PC-9 (cell line): ENCODE measurements around the gene HIPK1. TPM values are rescaled to one million over a fixed set of nuclear protein-coding genes. Genes with fewer than 3 reads are reported as not detected.

Source experiments
- BruUV-seq: library from RNA; stranded (reverse); fragments of 400-500 nt; replicated peaks from 2 replicates; lab custom pipeline; 2021; lab: Mats Ljungman, UMichigan
- CTCF ChIA-PET: fragments of 300-600 bp; sonication (Branson Sonifier 250); formaldehyde crosslinking; loops from one replicate; lab custom pipeline; 2022; ENCODE audit warnings: antibody characterized with exemption; lab: Charles Lee
- POLR2A ChIA-PET: fragments of 300-600 bp; sonication (Branson Sonifier 250); formaldehyde crosslinking; loops from one replicate; lab custom pipeline; 2022; ENCODE audit warnings: antibody characterized with exemption; ENCODE audit not compliant: unreplicated experiment; lab: Charles Lee
- DNase-seq, 2 experiments: peaks; one replicate each; pipeline versions ENCODE4 v3.0.0 to v3.0.0-alpha.2; 2015 to 2022; ENCODE audit warnings: mixed read lengths in 1 of 2
- H2AFZ ChIP-seq: fragments of 200-600 bp; sonication (generic); 2 replicates; pipeline ENCODE4 v1.8.1; 2017; ENCODE audit warnings: antibody characterized with exemption
- H3F3A ChIP-seq: fragments of 200-600 bp; sonication (generic); 2 replicates; pipeline ENCODE4 v1.8.1; 2017; ENCODE audit warnings: antibody characterized with exemption, mild to moderate bottlenecking, low read depth; ENCODE audit not compliant: insufficient read depth
- H3K27ac ChIP-seq: fragments of 200-600 bp; sonication (generic); 2 replicates; pipeline ENCODE4 v1.6.1; 2016; ENCODE audit warnings: mixed run types
- H3K27me3 ChIP-seq: fragments of 200-600 bp; sonication (generic); 2 replicates; pipeline ENCODE4 v1.6.1; 2016; ENCODE audit warnings: low read depth, mixed run types; ENCODE audit not compliant: insufficient read depth
- H3K36me3 ChIP-seq: fragments of 200-600 bp; sonication (generic); 2 replicates; pipeline ENCODE4 v1.6.1; 2016; ENCODE audit warnings: low read depth, mixed run types
- H3K4me1 ChIP-seq: fragments of 200-600 bp; sonication (generic); replicated peaks from 2 replicates; pipeline ENCODE4 v1.6.1; 2016; ENCODE audit warnings: mixed run types; ENCODE audit not compliant: insufficient read depth
- H3K4me2 ChIP-seq: fragments of 200-600 bp; sonication (generic); 2 replicates; pipeline ENCODE4 v1.6.1; 2017; ENCODE audit warnings: mixed run types
- H3K4me3 ChIP-seq: fragments of 200-600 bp; sonication (generic); 2 replicates; pipeline ENCODE4 v1.6.1; 2016; ENCODE audit warnings: mixed run types
- H3K79me2 ChIP-seq: fragments of 200-600 bp; sonication (generic); 2 replicates; pipeline ENCODE4 v1.6.1; 2017; ENCODE audit warnings: low read depth, mixed run types
- H3K9me2 ChIP-seq: fragments of 200-600 bp; sonication (generic); 2 replicates; pipeline ENCODE4 v1.8.1; 2017; ENCODE audit warnings: mild to moderate bottlenecking; ENCODE audit not compliant: insufficient read depth
- H3K9me3 ChIP-seq: fragments of 200-600 bp; sonication (generic); 2 replicates; pipeline ENCODE4 v1.8.1; 2016; ENCODE audit warnings: low read depth; ENCODE audit not compliant: insufficient read depth
- H4K20me1 ChIP-seq: fragments of 200-600 bp; sonication (generic); 2 replicates; pipeline ENCODE4 v1.8.1; 2017; ENCODE audit not compliant: insufficient read depth
- CTCF ChIP-seq: fragments of 200-600 bp; sonication (generic); conservative IDR thresholded peaks from 2 replicates; pipeline ENCODE4 v1.6.1; 2017; ENCODE audit warnings: mixed run types, antibody characterized with exemption, mild to moderate bottlenecking, moderate library complexity
- EZH2 ChIP-seq: fragments of 200-600 bp; sonication (generic); IDR thresholded peaks from 2 replicates; pipeline ENCODE4 v1.8.0; 2017; ENCODE audit warnings: antibody characterized with exemption, low read depth
- intact Hi-C: fragments of 100-400 bp; cut with micrococcal nuclease; formaldehyde crosslinking; loops from one replicate; pipeline ENCODE4 v1.10.0; 2022; ENCODE audit not compliant: unreplicated experiment
- total RNA-seq: library from RNA; stranded (reverse); gene quantifications from 2 replicates; pipeline ENCODE4 v1.2.3, GENCODE V29; 2021

The HIPK1 gene
- total RNA-seq, 1 experiment from 2014 or later: 26.3 TPM

- no peaks in the 10 kb centered on the region for H3K36me3 ChIP-seq
- no peaks in the 10 kb centered on the region for H4K20me1 ChIP-seq
- no peak for TF ChIP-seq CTCF
- no peak for TF ChIP-seq EZH2
- H3K27me3 ChIP-seq: no peaks in the 10 kb centered on the region
- POLR2A ChIA-PET: no interaction called here
- H2AFZ ChIP-seq: no peak overlapping the region
- H3K79me2 ChIP-seq: no peaks in the 10 kb centered on the region
- no peaks in the 10 kb centered on the region for H3F3A ChIP-seq
- H3K4me1 ChIP-seq: no peaks in the 10 kb centered on the region
- no peak overlapping the region for H3K4me3 ChIP-seq
- no TSS peak for BruUV-seq
- no peak overlapping the region for H3K27ac ChIP-seq
- intact Hi-C loops: no loop called here
- no peak overlapping the region for H3K4me2 ChIP-seq
- H3K9me3 ChIP-seq: peaks cover 14% of the 10 kb centered on the region
- CTCF ChIA-PET: no interaction called here
- DNase-seq: no peak
- H3K9me2 ChIP-seq: no peaks in the 10 kb centered on the region
Measured at GRCh38 chr1:113998361-113998760, 69.2 kb downstream of the HIPK1 start.

- BruUV-seq: no TSS peak
- no peak for DNase-seq
- Histone ChIP-seq H3K4me3 (no peak overlapping the region), H3K27me3 (no peaks in the 10 kb centered on the region), H3K27ac (no peak overlapping the region), H3K79me2 (no peaks in the 10 kb centered on the region), H3K36me3 (no peaks in the 10 kb centered on the region), H3K4me2 (no peak overlapping the region), H4K20me1 (no peaks in the 10 kb centered on the region), H2AFZ (no peak overlapping the region), H3K9me2 (no peaks in the 10 kb centered on the region), H3K9me3 (peaks cover 14% of the 10 kb centered on the region), H3F3A (no peaks in the 10 kb centered on the region), H3K4me1 (no peaks in the 10 kb centered on the region)
- TF ChIP-seq EZH2: no peak
- TF ChIP-seq CTCF: no peak
- intact Hi-C loops: no loop called here
- CTCF ChIA-PET: no interaction called here
- POLR2A ChIA-PET: no interaction called here
Measured at GRCh38 chr1:113999233-113999632, 70.1 kb downstream of the HIPK1 start.

GRCh38 chr1:113999799-114000198, 70.7 kb downstream of the HIPK1 start:
- no TSS peak for BruUV-seq
- intact Hi-C loops: no loop called here
- Histone ChIP-seq H3K9me2 (no peaks in the 10 kb centered on the region), H4K20me1 (no peaks in the 10 kb centered on the region), H3K79me2 (no peaks in the 10 kb centered on the region), H3K4me3 (no peak overlapping the region), H3F3A (no peaks in the 10 kb centered on the region), H2AFZ (no peak overlapping the region), H3K27me3 (no peaks in the 10 kb centered on the region), H3K4me2 (no peak overlapping the region), H3K9me3 (peaks cover 14% of the 10 kb centered on the region), H3K27ac (no peak overlapping the region), H3K4me1 (no peaks in the 10 kb centered on the region), H3K36me3 (no peaks in the 10 kb centered on the region)
- DNase-seq: no peak
- TF ChIP-seq EZH2 (no peak), CTCF (no peak)
- ChIA-PET CTCF (no interaction called here), POLR2A (no interaction called here)
